Hippocampal formation (tissue), 2 donors: Measurements from ENCODE around the gene COX7A2L.
"Not testable (repeated sequence)": the region's sequence is repeated elsewhere in the genome, so short reads cannot be mapped to it uniquely, and the experiment has no call there.

Experiments
- DNase-seq, 2 donors: peaks; one replicate each; lab custom pipeline; 2025; lab: John Stamatoyannopoulos, UW

Gene COX7A2L

GRCh38 chr2:42360890-42361727, at the start of gene COX7A2L:
COX7A2L (minus strand) TSS chr2:42361217; CDS start chr2:42361161, 56 bp downstream.
- DNase-seq = peak; percentile 97 to 98

GRCh38 chr2:42408009-42408408, 47.0 kb upstream of the COX7A2L start:
- no peak for DNase-seq

DNA sequence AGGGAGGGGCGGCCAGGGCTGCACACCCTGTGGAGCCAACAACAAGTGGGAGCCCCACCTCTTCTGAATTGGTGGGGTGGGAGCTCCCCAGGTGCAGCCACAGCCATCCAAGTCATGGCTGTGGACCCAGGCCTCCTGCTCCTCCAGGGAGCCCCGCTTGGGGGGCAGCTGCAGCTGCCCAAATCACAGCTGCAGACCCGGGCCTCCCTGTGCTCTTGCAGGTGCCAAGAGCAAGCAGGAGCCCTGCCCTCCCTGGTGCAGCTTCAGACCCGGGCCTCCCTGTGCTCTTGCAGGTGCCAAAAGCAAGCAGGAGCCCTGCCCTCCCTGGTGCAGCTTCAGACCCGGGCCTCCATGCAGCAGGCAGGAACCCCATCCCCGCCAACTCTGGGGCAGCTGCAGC, 46.5 kb upstream of the COX7A2L start:
- no peak for DNase-seq

GRCh38 chr2:42404676-42405075, 43.7 kb upstream of the COX7A2L start:
- no peak for DNase-seq

DNA sequence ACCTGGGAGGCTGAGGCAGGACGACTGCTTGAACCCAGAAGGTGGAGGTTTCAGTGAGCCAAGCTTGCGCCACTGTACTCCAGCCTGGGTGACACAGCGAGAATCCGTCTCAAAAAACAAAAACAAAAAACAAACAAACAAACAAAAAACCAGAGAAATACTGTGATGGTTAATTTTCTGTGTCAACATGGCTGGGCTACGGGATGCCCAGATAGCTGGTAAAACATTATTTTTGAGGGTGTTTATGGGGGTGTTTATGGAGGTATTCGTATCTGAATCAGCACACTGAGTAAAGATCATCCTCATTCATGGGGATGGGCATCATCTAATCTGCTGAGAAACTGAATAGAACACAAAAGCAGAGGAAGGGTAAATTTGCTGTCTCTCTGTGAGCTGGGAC, 40.8 kb upstream of the COX7A2L start:
- DNase-seq = no peak

DNA sequence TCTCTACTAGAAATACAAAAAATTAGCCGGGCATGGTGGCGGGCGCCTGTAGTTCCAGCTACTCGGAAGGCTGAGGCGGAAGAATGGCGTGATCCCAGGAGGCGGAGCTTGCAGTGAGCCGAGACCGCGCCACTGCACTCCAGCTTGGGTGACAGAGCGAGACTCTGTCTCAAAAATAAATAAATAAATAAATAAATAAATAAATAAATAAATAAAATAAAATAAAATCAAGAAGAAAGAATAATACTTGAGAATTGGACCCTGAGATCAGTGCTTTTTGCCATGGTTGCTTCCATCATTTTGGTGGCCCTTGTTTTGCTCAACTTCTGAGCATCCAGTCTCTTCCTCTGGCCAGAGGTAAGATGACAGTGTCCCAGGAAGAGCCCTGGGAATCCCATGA, 37.0 kb upstream of the COX7A2L start:
- DNase-seq = not testable (repeated sequence)

- DNase-seq = not testable (repeated sequence)
Observed at GRCh38 chr2:42393320-42393719, 32.3 kb upstream of the COX7A2L start.

DNA sequence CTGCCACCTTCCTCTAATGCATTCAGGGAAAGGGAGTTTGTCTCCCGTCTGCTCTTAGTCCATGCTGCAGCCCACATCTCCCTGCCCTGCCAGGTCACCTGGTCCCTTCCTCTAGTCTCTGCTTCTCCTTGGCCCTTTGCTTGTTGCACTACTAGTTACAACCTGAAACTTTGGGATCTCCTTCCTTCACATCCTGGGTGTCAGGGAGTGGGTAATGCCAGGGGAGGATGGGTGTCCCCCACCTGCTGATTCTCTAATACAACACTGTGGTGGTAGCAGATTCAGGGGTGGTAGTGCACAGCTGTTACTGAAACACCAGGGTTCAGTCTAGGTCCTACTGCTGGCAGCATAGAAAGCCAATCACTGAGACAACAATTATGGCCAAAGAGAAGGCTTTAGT, 31.2 kb upstream of the COX7A2L start:
- no peak for DNase-seq

DNA sequence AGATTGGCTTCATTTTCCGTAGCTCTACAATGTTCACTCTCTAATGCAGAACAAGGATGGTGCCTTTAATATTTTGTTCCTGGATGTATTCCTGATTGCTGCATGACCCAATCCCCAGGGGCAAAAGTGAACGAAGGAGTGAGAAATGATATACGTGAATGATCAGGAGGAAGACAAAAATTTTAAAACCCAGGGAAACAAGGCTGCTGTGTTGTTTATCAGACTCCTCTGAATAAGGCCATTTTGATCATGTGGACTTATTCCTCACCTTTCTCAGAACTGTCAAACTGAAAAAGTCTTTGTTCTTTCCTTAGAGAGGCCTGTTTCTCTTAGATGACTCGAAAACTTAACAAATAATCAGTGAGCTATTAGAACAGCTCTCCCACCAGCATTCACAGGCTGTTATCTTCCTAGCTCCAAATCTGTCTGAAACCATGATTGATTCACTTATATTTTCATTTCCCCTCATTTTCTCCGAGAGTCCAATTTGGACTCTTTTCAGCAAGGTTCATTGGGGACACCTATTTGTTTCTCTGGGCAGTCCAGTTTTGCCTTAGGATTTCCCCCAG, 29.5 kb upstream of the COX7A2L start:
- no peak for DNase-seq

DNA sequence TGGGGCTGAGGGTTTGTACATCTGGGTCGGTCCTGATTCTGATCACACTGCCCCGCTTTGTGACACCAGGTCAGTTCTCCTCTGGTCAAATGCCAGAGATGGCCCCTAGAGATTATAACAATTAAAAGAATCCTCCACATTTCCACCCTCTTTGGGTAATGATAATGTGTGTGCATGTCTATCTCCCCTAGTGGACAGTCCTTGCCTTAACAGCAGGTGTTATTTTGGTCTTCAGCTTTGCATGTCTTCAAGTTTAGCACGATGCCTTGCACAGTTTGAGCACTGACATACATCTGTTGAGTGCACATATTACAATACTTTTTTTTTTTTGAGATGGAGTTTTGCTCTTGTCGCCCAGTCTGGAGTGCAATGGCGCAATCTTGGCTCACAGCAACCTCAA, 25.7 kb upstream of the COX7A2L start:
- DNase-seq = no peak

GRCh38 chr2:42385225-42385624, 24.2 kb upstream of the COX7A2L start:
- peak in 1 of 2 donors; percentile 29 for DNase-seq

DNA sequence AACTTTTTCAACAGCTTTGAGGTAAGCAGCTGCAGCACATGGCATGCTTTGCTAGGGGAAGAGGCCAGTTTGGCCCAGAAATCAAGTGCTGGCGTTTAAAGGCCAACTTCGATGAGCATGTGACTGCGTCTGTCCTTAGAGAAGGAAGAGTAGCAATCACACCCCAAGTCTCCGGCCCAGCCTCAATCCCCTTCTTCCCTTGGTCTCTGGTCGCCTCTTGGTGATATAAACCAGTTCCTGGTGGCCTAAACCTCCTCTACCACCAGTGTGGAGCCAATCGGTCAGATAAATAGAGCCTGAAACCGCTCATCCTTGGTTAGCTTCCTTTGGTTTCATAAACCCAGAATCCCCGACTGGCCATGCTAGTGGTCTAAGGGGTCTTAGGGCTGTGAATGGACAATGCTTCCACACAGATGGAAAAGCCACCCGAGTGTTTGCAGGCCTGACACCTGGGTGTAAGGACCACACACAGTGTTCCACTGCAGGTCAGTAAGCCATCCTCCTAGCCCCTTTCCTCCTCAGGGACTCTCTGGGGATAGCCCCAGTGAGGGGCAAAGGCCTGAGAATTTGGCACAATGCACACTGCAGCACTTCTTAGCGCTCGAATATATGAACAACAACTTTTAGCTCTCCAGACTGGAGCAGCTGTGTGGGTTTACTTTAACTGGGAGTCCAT, 23.0 kb upstream of the COX7A2L start:
- DNase-seq = no peak

GRCh38 chr2:42382144-42382543, 21.1 kb upstream of the COX7A2L start:
- DNase-seq = no peak

- DNase-seq = not testable (repeated sequence)
Observed at GRCh38 chr2:42380026-42380425, 19.0 kb upstream of the COX7A2L start.

DNA sequence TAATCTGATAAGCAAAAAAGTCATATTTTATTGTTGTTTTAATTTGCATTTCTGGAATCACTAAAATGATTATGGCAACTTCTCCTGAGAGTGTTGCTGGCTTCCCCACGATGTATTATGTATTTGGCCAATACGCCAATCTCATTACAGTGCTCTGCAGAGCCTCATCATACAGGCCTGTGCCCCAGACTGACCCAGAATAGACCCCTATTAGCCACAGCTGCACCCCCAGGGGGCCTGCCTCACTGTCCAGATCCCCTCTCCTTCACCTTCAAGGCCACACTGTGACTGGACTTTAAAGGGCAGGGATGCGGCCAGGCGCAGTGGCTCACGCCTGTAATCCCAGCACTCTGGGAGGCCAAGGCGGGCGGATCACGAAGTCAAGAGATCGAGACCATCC, 17.4 kb upstream of the COX7A2L start:
- no peak for DNase-seq

DNA sequence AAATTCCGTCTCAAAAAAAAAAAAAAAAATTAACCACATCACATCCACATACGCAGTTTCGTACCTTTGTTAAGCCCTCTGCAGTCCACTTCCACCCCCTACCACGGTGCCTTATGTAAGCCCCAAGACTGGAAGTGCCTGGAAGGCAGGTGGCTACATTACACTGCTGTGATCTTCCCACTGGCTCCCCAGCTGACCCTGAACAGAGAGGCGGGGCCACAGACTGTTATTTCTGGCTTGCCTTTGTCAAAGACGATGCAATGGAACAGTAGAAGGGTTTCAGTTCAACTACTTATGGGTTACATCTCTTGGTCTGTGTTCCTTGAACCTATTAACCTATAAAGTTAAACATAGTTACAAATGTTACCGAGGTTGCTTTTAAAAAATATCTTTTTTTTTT, 15.7 kb upstream of the COX7A2L start:
- no peak for DNase-seq

DNA sequence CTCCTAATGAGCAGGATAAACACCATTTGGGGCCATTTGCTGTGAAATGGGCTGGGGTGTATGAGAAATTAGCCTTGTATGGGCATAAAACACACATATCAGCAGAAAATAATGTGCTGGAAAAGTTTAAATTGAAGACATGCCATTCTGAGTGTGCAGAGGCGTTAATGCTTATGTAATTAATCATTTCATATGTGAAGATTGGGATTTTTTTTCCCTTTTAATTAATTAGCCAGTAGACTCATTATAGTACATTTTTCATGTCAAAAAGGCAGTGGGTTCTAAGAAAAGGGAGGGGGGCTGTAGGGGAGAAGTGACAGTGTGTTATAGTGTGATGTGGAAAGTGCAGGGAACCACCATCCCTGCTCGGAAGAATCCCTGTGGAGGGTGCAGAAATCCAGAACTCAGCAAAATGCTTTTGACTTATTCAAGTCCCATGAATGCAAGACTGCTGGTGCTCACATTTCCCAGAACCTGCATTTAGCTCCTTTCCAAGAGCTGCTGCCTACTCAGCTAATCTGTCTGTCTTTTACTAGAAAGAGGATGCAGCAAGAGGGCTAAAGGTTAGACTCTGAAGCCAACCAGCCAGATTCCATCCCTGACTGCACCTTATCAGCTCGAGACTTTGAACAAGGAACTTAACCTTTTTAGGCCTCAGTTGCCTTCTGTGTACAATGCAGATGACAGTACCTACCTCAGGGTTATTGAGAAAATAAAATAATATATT, 11.6 kb upstream of the COX7A2L start:
- no peak for DNase-seq

DNA sequence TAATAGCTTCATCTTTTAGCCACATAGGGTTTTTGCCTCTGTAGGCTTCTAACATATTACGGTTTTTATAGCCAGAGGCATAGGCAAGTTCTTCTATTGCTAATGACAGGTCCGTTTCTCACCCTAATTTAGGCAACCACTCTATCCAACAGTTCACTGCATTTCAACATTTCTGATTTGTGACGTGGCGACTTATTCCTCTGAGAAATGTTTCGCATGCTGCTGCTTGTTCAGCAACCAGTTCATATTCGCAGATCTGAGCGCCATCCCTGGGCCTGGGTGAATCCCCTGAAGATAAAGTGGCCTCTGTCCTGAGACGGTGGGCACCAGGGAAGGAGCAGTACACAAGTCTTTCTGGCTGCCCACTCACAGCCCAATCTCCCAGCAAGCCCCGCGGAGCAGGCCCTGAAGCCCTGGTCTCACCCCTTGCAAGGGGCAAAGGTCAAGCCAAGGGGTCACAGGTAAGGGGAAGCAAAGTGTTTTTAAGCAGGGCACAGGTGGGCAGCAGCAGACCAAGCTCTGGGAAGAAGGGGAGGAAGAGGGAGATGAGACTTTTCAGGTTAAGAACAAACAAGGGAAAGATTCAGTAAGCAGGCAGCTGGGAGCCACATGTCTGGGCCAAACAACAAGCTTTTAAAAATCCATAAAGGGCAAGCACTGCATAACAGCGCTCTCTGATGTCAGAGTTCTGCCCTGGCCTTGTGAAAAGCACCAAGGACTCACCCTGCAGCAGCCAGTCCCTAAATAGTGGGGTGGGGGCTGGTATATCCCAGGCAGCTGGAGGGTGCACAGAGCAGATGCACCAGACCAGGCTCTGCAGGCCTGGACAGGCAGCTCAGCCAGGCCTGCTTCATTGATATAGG, 10.8 kb upstream of the COX7A2L start:
- DNase-seq = no peak

DNA sequence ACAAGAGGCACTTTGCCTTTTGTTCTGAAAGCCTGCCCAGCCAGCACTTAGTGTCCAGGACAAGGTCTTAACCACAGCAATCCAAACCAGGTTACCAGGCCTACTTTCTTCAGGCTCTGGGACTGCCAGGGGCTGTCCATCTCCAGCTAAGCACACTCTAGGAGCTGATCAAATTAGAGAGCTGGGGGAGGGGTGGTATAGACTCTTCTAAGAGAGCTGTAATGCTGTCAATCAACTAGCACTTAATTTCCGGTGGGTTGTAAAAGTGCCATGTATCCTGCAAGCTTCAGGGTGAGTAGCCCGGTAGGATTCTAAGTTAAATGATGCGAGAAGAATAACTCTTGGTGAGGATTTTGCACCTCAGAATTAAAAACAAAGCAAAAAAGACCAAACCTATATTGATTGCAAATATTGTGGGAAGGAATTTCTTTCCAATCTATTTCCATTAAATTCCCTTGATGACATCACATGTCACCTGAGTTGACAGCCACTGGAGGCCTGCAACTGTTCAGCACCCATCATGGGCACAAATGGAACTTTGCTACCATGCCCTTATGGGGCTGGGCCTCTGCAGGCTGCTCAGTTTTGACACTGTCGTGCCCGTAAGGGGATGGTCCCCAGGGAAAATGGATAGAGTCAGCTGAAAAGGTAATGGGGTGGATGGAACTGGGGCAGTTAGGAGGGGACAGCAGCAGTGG, 8.7 kb upstream of the COX7A2L start:
- DNase-seq = no peak

DNA sequence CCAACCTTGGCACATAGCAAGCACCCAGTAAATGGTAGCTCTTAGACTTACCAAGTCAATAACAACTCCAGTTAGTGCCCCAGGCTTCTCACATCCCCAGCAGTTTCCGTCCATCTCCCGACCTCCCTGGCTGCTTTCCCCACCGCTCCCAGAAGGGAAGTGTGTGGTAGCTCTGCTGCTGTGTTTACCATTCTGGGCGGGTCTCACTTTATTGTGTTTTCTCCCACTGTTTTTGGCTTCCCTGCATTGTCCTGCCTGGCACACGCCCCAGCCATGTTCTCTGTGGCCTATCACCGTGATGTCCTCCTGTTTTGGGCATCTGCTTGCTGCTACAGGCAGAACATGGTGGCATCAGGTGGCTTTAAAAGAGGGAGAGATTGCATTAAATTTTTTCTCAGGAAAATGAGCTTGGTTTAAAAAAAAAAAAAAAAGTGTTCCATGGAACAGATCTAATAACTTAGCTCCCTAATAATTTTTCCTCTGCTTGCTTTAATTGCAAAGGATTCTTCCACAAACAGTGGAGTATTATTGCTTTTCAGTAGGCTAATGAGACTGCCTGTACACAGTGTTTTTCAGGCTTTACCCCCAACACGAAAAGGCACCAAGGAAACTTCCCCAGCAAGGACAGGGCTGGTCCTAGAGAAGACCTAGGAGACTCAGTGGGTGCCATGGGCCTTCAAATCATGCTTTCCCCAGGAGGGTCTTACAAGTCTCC, 8.0 kb upstream of the COX7A2L start:
- no peak for DNase-seq
